Tongue (tissue), 2 donors: Measurements from ENCODE around the gene CLDN14. TPM values are rescaled to one million over a fixed set of nuclear protein-coding genes. Genes with fewer than 3 reads are reported as not detected.

Source experiments
- DNase-seq: peaks from one replicate; pipeline ENCODE4 v3.0.0-alpha.2; 2015
- total RNA-seq: library from RNA; depleted of rRNA; stranded (reverse); fragments of >200 nt; gene quantifications from one replicate; pipeline ENCODE4 v1.2.3, GENCODE V29; 2014

CLDN14 gene, protein sequence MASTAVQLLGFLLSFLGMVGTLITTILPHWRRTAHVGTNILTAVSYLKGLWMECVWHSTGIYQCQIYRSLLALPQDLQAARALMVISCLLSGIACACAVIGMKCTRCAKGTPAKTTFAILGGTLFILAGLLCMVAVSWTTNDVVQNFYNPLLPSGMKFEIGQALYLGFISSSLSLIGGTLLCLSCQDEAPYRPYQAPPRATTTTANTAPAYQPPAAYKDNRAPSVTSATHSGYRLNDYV
- 3.4 TPM for total RNA-seq

DNA sequence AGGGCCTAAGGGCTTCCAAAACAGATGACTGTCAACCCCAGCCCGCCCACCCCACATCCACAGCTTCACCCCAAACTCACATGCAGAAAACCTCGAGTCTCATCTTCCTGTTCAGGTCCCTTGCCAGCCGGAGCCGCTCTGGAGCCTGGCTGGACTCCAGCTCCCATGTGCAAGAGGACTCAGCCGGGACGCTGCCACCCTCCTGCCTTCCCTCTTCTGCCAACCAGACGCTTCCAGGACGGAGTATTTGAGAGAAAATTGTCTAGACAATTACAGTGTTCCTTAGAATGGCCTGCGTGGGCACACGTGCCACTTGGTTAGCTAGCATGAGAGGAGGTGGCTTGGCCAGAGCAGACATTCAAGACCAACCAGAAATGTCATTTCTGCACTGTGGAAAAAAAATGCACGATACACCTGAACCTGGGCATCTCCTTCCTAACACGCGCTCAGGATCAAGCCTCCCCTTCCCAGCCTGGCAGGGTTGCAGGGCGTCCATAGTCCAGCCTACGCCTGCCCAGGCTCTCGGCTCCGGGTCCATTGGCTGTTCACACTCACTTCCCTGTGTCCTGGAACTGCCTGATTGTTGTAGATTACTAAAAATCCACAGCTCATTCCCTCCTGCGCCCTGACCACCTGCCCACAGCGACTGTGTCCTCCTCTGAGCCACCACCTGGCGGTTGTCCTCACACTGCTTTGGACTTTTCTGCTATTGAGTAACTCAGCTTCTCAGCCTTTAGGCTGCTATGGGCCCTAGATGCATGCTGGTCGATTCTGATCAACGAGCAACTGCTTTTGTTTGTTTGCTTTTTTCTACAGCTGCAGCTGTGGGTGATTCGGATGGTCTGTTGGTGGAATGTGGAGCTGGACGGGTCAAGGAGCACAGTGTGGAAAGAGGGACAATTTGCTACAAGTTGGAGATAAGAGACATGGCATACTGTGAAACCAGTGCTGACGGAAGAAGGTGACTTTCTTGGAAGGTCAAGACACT lies at the start of gene CLDN14:
CLDN14 (minus strand) TSS at position 708 of the 988 bp plus-strand sequence. CDS start 18,427 bp downstream, outside the sequence.
- no peak for DNase-seq

DNA sequence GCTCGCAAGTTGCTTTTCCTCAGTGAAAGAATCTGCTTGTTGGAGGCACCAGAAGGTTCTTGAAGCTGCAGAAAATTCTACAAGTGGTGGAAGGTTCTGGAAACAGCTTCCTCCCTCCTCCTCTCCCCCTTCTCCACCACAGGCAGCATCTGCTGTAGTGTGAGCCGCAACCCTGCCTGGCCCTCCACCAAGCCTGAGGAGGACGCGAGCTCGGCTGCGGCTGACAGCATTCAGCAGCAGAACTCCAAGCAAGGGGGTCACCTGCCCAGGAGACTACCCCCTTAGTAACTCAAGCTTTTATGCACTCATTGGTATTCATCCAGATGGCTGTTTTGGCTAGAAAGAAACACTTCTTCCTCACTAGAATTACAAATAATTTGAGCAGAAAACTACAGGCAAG lies 48.8 kb upstream of the CLDN14 start:
- no peak for DNase-seq

DNA sequence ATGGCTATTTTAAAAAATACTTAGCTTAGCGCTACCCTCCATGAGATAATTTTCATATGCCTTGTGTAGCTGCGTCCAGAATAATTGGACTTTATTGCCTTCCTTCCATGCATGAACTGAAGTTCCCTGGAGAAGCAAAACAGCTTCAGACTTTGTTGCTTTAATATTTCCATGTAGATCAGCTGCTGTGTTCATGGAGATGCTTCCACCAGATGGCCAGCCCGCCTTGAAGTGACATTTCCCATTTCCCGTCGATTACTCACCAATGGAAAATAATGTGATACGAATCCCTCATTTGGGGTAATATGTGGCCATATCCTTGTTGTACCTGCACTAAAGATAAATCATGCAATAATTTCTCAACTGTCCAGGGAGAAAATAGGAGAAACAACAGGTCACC lies 47.4 kb upstream of the CLDN14 start:
- no peak for DNase-seq

DNA sequence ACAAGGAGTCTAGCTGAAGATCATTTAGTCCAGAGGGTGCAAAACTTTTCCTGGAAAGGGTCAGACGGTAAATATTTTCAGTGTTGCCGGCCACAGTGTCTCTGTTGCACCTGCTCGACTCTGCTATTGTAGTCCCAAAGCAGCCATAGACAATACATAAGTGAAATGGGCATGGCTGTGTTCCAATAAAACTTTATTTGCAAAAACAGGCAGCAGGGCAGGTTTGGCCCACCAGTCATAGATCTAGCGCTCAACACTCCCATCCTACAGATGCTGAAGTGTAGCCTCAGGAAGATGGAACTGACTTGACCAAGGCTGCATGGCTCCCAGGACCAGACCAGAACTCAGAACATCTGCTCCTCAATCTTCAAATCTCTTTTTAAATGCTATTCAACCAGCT lies 46.2 kb upstream of the CLDN14 start:
- no peak for DNase-seq

DNA sequence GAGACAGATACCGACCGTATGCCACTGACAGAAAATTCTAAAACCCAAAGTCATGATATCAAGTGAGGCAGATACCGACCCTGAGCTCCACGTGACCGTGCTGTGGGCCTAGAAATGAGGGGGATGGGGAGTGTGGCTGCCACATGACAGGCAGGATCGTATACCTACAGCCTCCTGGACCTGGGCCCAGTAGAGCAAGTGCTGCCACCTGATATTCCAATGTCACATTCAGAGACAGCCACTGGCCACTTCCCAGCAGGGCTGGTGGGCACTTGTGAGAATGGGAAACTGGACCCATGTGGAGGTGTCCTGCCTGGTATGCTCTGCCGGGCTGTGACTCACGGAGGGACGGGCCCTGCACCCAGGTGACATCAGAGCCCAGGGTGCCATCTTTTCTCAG lies 44.6 kb upstream of the CLDN14 start:
- DNase-seq = no peak

DNA sequence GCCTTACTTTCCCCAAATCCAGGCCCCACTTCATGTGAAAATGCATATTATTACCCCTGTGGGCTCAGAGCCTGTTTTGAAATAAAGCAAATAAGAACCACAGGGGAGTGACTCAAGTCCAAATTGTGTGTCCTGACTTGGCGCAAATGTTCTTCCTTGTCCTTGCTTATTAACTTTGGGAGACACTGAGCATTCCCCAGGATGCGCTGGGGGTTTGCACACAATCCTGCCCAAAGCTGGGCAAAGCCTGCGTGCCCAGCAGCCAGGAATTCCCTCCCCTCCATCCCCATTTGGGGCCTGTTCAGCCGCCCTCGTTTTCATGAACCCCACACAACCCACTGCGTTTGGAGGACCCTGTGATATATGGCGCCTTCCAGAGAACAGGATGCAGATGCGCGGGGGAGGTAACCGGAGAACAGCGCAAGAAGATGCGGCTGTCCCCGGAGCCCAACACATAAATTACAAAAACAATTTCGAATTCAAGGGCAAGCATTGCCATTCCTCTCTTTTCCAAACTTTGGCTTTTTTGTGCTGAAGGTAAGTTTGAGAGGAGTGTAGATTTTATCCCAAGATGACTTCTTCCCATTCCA lies 42.4 kb upstream of the CLDN14 start:
- no peak for DNase-seq

DNA sequence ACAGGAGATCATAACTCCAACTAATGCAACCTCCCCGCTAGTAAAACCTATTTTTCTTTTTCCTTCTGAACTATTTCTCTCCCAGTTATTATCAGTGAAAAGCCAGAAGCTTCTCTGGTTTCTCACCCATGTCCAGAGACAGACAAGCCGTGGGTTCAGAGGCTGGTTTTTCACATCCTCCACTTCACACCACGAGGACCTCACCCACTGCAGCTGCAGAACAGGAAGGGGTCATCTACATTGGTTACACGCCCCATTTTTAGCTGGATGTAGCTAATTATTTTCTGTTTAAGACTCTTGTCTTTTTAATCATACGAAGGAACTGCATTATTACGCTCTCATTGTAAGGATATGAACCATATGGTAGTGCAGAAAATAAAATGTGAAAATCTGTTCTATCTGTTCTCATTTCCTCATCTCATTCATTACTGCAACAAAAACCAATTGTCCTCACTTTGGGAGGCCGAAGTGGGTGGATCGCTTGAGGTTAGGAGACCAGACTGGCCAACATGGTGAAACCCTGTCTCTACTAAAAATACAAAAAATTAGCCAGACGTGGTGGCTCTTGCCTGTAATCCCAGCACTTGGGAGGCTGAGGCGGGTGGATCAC lies 39.1 kb upstream of the CLDN14 start:
- no peak for DNase-seq

DNA sequence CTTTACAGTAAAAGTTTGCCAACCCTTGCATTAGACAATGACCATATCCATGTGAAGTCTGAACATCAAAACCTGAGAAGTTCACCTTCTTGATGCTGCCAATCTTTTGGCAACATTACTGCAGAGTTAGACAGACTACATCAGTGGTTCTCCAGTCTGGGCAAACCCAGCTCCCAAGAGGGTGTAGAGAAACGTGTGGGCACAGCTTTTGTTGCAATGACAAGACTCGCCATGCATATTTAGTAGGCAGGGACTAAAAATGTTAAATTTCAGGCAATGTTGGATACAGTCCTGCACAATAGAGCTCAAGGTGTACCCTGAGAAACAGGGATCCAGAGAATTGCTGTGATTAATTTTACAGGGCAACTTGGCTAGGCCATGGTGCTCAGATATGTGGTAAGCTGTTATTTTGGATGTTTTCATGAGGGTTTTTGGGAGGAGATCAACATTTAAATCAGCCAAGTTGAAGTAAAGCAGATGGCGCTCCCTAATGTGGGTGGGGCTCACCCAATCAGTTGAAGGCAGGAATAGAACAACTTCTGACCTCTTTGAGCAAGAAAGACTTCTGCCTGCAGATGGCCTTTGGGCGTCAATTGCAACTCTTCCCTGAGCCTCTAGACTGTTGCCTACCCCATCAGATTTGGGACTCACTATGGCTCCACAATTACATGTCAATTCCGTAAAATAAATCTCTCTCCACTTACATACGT lies 37.6 kb upstream of the CLDN14 start:
- DNase-seq = no peak

DNA sequence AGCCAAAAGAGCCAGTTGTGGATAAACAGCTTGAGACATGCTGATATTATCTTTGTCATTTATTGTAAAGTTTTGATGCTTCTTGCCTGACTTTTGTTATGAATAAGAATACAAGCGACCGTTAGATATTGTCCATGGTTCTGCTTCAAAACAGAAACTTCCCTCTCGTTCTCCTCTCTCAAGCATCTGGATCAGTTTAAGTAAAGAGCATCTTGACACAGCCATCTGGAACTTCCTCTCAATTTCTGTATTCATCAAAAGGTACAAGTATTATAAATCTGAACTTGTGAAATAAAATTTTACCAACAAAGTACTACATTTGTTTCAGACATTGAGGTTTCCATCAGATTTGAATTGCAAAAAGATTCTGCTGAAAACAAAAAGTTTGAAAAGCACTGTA lies 36.4 kb upstream of the CLDN14 start:
- DNase-seq = peak; percentile 32

DNA sequence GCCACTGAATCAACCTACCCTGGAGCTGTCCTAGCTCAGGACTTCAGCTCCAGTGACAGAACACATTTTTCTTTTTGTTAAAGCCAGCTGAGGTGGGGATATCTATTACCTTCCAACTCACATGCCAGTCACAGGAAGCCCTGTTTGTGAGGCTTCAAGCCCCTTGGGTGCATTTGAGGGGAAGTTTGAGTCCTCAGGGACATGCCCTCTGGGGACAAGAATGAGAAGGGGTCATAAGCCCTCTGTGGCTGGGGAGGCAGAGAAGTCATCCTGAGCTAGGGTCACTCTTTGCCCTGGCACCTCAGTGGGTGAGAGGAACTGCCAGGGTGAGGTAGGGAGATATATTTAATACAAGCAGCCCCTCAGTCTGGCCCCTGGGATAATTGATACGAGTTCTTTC lies 33.5 kb upstream of the CLDN14 start:
- no peak for DNase-seq

DNA sequence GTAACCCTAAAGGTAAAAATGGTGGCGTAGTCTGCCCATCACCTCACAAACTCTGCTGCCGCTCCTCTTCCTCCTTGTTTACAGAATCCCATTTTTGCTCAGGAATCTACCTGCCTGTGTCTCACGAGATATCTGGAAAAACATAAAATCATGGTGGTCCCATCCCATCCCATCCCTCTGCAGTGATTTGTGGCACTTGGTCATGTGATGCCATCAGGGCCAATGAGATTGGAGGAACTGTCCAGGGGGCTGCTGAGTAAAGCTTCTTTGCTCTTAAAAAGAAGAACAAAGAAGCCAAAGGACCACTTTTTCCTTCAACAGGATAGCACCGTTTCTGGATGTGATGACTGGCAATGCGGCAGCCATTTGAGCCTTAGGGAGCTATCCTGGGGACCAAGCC lies 33.0 kb upstream of the CLDN14 start:
- no peak for DNase-seq

DNA sequence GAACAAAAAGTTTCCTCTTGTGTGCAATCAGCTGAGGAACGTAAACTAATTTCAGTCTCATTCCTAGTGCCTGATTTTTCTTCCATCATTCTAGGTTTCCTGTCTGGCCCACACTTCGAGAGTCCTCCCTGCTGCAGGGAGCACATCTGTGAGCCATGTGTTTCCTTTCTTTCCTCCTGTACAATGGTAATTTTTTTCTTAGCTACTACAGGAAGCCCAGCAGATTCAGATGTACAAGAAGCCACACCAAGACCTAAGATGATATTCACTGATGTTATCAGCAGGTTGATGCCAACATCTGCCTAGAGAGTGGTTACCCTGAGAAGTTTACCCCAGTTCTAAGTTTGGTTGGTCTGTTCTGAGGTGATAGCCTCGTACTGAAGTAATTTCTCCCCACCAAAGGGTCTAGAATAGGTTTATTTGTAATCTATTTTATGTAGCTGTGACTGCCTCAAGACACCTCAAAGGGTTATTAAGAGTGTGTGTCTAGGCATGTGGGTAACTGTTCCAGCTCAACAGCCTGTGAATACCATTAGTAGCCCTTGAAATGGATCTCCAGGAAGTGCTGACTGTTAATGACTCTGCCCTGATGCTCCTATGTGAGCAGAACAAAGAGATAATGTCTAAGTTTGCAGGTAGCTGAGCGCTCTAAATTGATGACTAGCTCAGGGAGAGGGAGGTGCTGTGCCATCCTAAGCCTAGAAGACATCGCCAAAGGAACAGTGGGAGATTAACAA lies 31.7 kb upstream of the CLDN14 start:
- peak; percentile 39 for DNase-seq

DNA sequence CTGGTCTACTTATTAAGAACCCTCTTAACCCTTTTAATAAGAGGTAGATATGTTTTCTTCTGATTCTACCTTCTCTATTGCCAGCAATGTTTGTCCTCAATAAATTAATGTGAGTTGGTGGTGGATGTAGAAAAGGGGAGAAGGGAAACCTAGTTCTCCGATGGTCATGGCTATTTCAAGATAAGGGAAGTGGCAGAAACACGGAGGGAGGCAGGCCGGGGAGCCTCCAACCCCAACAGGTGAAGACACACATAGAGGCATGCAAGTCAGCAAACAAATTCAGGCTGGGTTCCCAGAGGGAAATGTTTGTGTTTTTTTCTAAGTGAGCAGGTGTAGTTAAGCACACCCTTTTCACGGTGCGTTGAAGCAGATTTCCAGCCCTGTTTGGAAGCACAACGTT lies 31.0 kb upstream of the CLDN14 start:
- DNase-seq = no peak

DNA sequence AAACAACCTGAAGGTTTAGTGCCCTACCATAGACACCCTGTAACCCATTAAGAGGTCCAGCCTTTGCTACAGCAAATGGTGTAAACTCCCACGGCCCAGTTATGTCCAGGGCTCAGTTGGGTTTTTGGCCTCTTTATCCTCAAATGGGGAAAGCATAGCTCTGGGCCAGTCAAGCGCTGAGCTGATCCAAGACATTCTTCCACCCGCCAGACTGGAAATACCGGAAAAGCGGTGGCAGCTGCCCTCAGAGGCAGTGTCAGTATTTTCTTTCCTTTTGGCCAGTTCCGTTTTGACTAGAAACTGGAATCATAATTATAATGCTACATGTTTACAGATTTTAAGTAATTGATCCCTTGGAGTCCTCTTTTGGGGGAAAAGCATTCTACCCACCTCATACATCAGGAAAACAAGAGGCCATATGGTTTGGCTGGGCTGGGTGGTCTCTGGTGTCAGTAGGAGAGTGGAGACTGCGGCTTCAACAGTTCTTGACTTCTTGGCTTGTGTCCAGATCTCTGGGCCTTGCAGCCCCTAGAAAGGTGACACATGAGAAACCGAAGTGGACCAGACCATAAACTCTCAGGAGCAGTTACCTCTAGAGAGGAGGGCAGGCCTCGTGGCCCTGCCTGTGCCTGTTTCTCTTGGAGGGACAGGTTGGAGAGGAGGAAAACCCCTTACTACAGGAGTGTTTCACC lies 30.2 kb upstream of the CLDN14 start:
- peak; percentile 73 for DNase-seq

DNA sequence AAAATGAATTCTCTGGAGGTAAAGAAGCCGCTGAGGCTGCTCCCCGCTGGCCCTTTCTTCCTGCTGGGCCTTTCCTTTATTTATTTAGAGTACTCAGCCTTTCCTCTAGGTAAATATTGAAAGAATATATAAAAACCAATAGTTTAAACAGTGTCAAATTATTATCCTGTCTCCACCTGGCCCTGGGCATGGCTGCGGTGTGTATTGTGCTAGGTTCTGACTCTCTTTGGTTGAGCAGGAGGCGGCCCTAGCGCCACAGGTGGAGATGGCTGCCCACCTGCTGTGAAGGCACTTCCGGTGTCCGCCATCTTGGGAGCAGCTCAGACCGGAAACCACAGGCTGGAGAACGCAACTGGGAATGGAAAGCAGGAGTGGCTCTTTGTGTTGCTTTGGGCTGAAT lies 29.0 kb upstream of the CLDN14 start:
- no peak for DNase-seq

DNA sequence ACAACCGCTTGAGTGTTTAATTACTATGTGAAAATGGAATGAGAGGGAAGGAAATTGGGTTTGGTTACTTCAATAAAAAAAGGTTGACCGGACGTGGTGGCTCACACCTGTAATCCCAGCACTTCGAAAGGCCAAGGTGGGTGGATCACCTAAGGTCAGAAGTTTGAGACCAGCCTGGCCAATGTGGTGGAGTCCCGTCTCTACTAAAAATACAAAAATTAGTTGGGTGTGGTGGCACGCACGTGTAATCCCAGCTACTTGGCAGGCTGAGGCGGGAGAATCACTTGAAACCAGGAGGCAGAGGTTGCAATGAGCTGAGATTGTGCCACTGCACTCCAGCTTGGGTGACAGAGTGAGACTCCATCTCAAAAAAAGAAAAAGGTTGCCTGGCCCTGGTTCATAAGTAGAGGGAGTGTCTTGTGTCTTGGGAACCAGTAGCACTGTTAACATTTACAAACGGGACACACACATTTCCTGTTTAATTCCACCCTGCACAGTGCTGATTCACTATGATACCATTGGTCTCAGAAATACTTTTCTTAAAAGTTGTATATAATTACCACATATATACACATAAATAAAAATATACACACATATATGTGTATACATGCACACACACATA lies 27.6 kb upstream of the CLDN14 start:
- DNase-seq = no peak

DNA sequence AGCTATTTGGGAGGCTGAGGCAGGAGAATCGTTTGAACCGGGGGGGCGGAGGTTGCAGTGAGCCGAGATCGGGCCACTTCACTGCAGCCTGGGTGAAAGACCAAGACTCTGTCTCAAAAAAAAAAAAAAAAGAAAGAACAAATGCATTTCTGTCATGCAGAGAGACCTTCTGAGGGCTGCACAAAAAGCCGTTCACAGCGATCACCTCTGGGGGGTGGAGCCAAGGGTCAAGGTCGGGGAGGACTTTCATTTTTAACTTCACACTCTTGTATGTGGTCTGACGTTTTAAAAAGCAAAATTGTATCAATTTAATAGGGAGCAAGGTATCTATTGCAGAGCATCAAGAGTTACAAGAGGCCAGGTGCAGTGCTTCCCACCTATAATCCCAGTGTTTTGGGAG lies 26.6 kb upstream of the CLDN14 start:
- DNase-seq = no peak

DNA sequence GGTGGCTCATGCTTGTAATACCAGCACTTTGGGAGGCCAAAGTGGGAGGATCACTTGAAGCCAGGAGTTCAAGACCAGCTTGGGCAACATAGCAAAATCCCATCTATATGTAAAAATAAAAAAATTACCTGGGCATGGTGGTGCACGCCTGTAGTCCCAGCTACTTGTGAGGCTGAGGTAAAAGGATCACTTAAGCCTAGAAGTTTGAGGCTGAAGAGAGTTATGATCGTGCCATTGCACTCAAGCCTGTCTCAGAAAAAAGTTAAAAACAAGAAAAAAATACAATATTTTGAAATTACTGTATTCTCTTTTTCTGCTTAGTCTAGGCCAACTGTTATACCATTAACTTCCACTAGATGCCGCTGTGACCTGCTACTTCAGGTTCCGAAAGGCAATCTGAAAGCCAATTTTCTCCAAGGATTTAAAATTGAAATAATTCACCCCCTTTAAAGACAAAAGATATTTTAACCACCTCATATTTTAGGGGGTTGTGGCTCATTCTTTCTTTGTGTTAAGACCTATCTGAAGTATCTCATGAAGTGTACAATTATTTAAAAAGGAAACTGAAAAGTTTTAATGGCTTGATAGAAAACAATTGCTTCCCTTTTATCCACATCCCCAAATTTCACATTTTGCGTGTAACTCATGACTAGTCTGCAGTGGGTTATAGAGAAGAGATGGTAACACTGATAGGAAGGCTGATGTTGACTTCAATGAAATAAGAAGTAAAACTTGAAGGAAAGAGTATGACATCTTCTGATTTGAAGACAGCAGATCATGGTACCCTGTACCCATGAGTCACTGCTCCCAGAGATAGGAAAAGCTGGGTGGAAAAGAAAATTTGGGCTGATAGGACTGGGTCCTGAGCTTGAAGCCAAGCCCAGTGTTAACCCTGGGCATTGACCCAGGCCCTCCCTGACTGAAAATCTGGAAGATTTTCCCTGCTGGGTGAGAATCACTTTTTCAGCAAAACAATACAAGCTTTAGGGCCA lies 24.4 kb upstream of the CLDN14 start:
- DNase-seq = peak; percentile 86

DNA sequence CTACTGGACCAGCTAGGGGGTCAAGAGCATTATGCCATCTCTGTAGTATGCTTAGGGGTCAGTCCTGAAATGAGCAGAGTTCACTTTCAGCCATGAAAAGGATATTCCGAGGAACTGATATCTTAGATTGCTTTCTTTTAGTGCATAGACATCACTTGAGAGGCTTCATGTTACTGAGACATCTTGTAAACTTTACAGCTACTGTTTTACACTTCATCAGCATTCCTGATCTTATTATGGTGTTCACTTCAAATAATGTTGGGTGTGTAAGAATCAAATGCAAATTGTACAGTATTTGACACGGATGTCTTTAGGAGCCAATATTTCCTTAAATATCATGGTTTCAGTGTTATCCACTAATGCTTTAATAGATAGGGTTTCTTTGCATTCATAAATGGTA lies 22.4 kb upstream of the CLDN14 start:
- DNase-seq = no peak
